ENCODE data around the gene FBXO48.

DNA sequence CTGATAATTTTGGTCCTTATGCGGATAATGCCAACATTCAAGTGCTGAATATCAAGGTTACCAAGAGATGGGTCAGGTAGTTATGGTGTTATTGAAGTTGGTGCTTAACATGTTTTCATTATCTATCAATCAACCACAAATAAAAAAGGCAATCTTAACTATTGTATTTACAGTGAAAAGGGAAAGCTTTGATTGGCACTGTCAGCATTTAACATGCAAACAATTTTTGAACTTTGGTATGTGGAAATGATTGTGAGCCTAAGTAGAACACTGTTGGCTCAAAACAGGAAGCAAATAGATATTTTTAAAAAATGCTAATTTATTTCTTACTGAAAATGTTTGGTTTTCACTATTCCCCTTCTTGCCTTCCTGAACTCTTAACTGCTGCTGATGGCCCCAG, 22.2 kb upstream of the FBXO48 start:
- TF ChIP-seq, protein P1, sequence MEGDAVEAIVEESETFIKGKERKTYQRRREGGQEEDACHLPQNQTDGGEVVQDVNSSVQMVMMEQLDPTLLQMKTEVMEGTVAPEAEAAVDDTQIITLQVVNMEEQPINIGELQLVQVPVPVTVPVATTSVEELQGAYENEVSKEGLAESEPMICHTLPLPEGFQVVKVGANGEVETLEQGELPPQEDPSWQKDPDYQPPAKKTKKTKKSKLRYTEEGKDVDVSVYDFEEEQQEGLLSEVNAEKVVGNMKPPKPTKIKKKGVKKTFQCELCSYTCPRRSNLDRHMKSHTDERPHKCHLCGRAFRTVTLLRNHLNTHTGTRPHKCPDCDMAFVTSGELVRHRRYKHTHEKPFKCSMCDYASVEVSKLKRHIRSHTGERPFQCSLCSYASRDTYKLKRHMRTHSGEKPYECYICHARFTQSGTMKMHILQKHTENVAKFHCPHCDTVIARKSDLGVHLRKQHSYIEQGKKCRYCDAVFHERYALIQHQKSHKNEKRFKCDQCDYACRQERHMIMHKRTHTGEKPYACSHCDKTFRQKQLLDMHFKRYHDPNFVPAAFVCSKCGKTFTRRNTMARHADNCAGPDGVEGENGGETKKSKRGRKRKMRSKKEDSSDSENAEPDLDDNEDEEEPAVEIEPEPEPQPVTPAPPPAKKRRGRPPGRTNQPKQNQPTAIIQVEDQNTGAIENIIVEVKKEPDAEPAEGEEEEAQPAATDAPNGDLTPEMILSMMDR (conservative IDR thresholded peaks at IDR 0.05 in 1 of 2, IDR thresholded peaks at IDR 0.05 in 1 of 2; ENCODE audit: low read depth in 1 of 2, low read length in 2 of 2), result no peak
- TF ChIP-seq EZH2 (IDR thresholded peaks at IDR 0.05; ENCODE audit: low read length, missing control alignments), result no peak

All from fibroblast of lung (primary cell).